ENCODE results near the gene ETV6. TPM values are rescaled to one million over a fixed set of nuclear protein-coding genes. Genes with fewer than 3 reads are reported as not detected.

ETV6 gene
- total RNA-seq, 4 donors from 2014 or later = 17.7 to 27.1 (median 25.0) TPM

DNA sequence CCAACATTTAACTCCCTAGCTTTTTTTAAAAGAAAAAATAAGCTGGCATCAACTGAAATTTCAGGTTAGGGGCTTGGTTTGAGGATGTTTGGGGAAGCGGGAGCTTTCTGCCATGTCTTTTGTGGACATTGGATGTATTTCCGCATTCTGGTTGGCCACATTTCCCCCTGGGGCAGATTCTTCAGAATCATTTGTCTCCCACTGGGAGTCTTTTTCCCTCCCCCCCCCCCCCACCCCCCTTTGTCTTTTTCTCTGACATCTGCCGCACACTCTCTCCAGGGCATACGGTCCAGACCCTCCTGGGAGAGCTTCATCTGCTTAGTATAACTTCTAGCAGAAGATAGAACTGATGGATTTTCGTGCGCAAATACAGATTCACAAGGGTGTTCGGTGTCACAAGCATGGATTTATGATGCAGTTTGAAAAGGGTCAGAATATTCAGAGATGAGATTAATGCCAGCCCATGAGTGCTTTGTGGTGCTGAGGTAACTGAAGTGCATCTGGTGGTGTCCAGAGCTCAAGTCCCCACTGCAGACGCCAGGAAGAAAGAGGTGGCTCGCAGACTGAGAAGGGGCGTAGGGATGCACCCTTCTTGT lies 40.2 kb downstream of the ETV6 start:
- WGBS, 2 donors = 80 to 87% methylated on average over 10 of the region's 10 CpGs
- intact Hi-C loops (cut with DNase I; ENCODE audit: low total_unique reads) = loop anchor here (10.0 kb wide), 1 partner anchor 125 kb away; no protein-coding TSS in a partner anchor
- TF ChIP-seq, protein P1, sequence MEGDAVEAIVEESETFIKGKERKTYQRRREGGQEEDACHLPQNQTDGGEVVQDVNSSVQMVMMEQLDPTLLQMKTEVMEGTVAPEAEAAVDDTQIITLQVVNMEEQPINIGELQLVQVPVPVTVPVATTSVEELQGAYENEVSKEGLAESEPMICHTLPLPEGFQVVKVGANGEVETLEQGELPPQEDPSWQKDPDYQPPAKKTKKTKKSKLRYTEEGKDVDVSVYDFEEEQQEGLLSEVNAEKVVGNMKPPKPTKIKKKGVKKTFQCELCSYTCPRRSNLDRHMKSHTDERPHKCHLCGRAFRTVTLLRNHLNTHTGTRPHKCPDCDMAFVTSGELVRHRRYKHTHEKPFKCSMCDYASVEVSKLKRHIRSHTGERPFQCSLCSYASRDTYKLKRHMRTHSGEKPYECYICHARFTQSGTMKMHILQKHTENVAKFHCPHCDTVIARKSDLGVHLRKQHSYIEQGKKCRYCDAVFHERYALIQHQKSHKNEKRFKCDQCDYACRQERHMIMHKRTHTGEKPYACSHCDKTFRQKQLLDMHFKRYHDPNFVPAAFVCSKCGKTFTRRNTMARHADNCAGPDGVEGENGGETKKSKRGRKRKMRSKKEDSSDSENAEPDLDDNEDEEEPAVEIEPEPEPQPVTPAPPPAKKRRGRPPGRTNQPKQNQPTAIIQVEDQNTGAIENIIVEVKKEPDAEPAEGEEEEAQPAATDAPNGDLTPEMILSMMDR (IDR thresholded peaks at IDR 0.05) = no peak
- no peak for TF ChIP-seq POLR2A (IDR thresholded peaks at IDR 0.05)

DNA sequence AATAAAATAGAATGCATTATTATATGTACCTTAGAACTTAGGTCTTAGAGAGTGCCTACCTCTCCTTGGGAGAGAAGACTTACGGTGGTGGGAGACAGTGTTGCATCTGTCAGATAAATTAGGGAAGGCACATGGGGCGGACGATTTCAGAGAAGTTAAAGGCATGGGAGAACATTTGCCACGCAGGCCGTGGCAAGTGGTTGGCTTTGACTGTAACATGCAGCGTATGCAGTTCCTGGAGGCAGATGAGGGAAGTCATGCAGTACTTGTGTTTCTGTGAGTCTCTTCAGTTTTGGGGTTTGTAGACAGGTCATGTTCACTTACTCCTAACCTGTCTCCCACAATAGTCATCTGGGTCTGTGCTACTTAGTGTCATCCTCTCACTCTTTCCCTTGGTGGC lies 43.6 kb downstream of the ETV6 start:
- 93 to 95% methylated on average over 6 of the region's 6 CpGs for WGBS, 2 donors
- intact Hi-C loops (cut with DNase I; ENCODE audit: low total_unique reads) = loop anchor here (10.0 kb wide), 1 partner anchor 122 kb away; no protein-coding TSS in a partner anchor
- DNase-seq (ENCODE audit: low spot score in 2 of 2) = no peak
- no peak overlapping the region for H3K4me3 ChIP-seq (ENCODE audit: low read depth, poor library complexity, severe bottlenecking)
- TF ChIP-seq, protein P1 (IDR thresholded peaks at IDR 0.05) = no peak
- TF ChIP-seq POLR2A (IDR thresholded peaks at IDR 0.05) = no peak

More for the DNA sequence above, 40.2 kb downstream of the ETV6 start:
- DNase-seq (ENCODE audit: low spot score in 2 of 2) = peak in 1 of 2 donors; percentile 50
- no peak overlapping the region for H3K4me3 ChIP-seq (ENCODE audit: low read depth, poor library complexity, severe bottlenecking)

DNA sequence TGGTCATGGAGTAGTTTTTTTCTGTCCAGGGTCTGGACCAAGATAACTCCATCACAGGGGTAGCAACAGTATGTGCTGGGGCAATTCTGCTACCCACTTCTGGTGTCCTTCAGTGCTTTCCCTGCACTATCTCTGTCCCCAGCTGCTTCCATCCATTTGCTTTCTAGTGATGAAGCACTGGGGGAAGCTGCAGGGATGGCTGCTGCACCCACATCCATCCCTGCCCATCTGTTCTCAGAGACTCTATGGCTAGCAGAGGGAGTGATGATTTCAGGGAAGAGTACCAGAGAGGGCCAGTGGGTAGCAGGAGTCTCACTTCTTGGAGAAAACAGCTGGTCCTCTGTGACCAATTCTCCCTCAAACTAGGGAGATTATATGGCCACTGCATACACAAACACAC lies 44.1 kb downstream of the ETV6 start:
- no peak for TF ChIP-seq POLR2A (IDR thresholded peaks at IDR 0.05)
- TF ChIP-seq, protein P1 (IDR thresholded peaks at IDR 0.05) = no peak
- intact Hi-C loops (cut with DNase I; ENCODE audit: low total_unique reads) = loop anchor here (10.0 kb wide), 1 partner anchor 121 kb away; no protein-coding TSS in a partner anchor
- no peak for DNase-seq (ENCODE audit: low spot score in 2 of 2)
- no peak overlapping the region for H3K4me3 ChIP-seq (ENCODE audit: low read depth, poor library complexity, severe bottlenecking)

DNA sequence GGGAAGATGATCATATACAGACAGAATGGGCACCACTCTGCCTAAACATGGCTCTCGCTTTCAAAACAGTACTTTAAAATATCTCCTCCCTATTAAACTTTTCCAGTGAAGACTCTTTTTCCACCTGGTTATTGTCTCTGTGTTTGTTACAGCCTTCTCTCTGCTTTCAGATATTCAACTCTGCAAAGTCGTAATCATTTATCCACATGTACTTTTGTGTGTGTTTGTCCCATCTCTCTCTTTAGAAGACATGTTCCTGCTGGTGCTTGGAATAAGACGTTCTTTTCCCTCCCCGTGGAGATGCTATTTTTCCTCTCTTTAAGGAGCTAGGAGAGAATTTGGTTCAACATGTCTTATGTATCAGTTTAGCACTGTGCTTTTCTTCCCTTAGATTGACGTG lies 45.1 kb downstream of the ETV6 start:
- TF ChIP-seq, protein P1 (IDR thresholded peaks at IDR 0.05) = no peak
- no peak for TF ChIP-seq POLR2A (IDR thresholded peaks at IDR 0.05)
- 71 to 74% methylated on average over 5 of the region's 5 CpGs for WGBS, 2 donors
- intact Hi-C loops (cut with DNase I; ENCODE audit: low total_unique reads) = loop anchor here (10.0 kb wide), 1 partner anchor 120 kb away; no protein-coding TSS in a partner anchor
- no peak overlapping the region for H3K4me3 ChIP-seq (ENCODE audit: low read depth, poor library complexity, severe bottlenecking)
- no peak for DNase-seq (ENCODE audit: low spot score in 2 of 2)

DNA sequence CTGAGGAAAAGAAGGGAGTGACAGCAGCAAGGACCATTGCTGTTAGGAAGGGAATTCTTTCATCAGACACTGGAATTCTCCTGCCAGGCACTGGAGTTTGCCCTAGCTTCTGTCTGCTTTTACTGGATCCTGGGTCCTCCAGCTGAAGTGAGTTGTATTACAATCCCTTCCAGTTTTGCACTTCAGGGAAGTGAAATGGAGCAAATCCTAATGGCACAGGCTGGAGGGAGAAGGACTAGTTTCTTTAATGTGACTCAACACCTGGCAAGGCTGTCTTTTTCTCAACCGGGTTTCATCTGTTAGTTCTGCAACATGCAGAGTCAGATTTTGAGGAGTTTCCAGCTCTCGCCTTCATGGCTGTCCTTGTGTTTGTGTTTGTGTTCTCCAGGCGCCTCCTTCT lies 45.8 kb downstream of the ETV6 start:
- intact Hi-C loops (cut with DNase I; ENCODE audit: low total_unique reads) = loop anchor here (10.0 kb wide), 1 partner anchor 119 kb away; no protein-coding TSS in a partner anchor
- TF ChIP-seq, protein P1 (IDR thresholded peaks at IDR 0.05) = no peak
- no peak for TF ChIP-seq POLR2A (IDR thresholded peaks at IDR 0.05)
- peak in 1 of 2 donors; percentile 48 for DNase-seq (ENCODE audit: low spot score in 2 of 2)
- H3K4me3 ChIP-seq (ENCODE audit: low read depth, poor library complexity, severe bottlenecking) = no peak overlapping the region
- WGBS, 2 donors = 43 to 57% methylated on average over 3 of the region's 3 CpGs

Measured in lower leg skin (tissue), 4 donors.